Mesothelial cell of epicardium (in vitro differentiated cells): ENCODE data around the gene WASHC2A. TPM values are rescaled to one million over a fixed set of nuclear protein-coding genes. Genes with fewer than 3 reads are reported as not detected.
"Not testable (repeated sequence)": the region's sequence is repeated elsewhere in the genome, so short reads cannot be mapped to it uniquely, and the experiment has no call there.

Source experiments
- DNase-seq, 2 experiments: peaks; one replicate each; pipeline ENCODE4 v3.0.0; 2021; ENCODE audit warnings: low spot score in 2 of 2; ENCODE audit not compliant: unreplicated experiment in 2 of 2
- H3K27ac Mint-ChIP-seq: 2 replicates; pipeline ENCODE4 v1.8.0; 2021; ENCODE audit warnings: mixed read lengths
- H3K27me3 Mint-ChIP-seq: 2 replicates; pipeline ENCODE4 v1.8.0; 2021; ENCODE audit warnings: low read depth, mixed read lengths
- H3K36me3 Mint-ChIP-seq: 2 replicates; pipeline ENCODE4 v1.8.0; 2021; ENCODE audit warnings: mixed read lengths
- H3K4me1 Mint-ChIP-seq: 2 replicates; pipeline ENCODE4 v1.8.0; 2021; ENCODE audit warnings: mixed read lengths
- H3K4me3 Mint-ChIP-seq: 2 replicates; pipeline ENCODE4 v1.8.0; 2021; ENCODE audit warnings: mild to moderate bottlenecking, moderate library complexity, mixed read lengths
- H3K9me3 Mint-ChIP-seq: 2 replicates; pipeline ENCODE4 v1.8.0; 2021; ENCODE audit warnings: mixed read lengths
- total RNA-seq: library from RNA; stranded (reverse); gene quantifications from 3 replicates; pipeline ENCODE4 v1.2.1, GENCODE V29; 2021

WASHC2A gene
- total RNA-seq, 1 donor from 2014 or later = 35.4 TPM

GRCh38 chr10:50101747-50102146, 34.0 kb downstream of the WASHC2A start:
- H3K9me3 Mint-ChIP-seq, H3K27ac Mint-ChIP-seq, DNase-seq: not testable (repeated sequence)

GRCh38 chr10:50102267-50102666, 34.5 kb downstream of the WASHC2A start:
- DNase-seq, H3K27me3 Mint-ChIP-seq, H3K4me3 Mint-ChIP-seq, H3K27ac Mint-ChIP-seq, H3K4me1 Mint-ChIP-seq, H3K36me3 Mint-ChIP-seq, H3K9me3 Mint-ChIP-seq: not testable (repeated sequence)

More at GRCh38 chr10:50101747-50102146, 34.0 kb downstream of the WASHC2A start:
- not testable (repeated sequence) for H3K27me3 Mint-ChIP-seq, H3K4me1 Mint-ChIP-seq, H3K4me3 Mint-ChIP-seq, H3K36me3 Mint-ChIP-seq

GRCh38 chr10:50108999-50109698, 41.4 kb downstream of the WASHC2A start:
- H3K4me3 Mint-ChIP-seq, H3K4me1 Mint-ChIP-seq, DNase-seq, H3K27me3 Mint-ChIP-seq, H3K27ac Mint-ChIP-seq, H3K9me3 Mint-ChIP-seq: not testable (repeated sequence)
- H3K36me3 Mint-ChIP-seq = peaks cover 11% of the 10 kb centered on the region

- DNase-seq, H3K9me3 Mint-ChIP-seq, H3K4me1 Mint-ChIP-seq, H3K27ac Mint-ChIP-seq, H3K4me3 Mint-ChIP-seq, H3K27me3 Mint-ChIP-seq: not testable (repeated sequence)
- peaks cover 12% of the 10 kb centered on the region for H3K36me3 Mint-ChIP-seq
These were observed 44.8 kb downstream of the WASHC2A start for GRCh38 chr10:50112419-50113112.

- H3K4me3 Mint-ChIP-seq, H3K27ac Mint-ChIP-seq, DNase-seq, H3K4me1 Mint-ChIP-seq, H3K27me3 Mint-ChIP-seq, H3K9me3 Mint-ChIP-seq: not testable (repeated sequence)
- peaks cover 15% of the 10 kb centered on the region for H3K36me3 Mint-ChIP-seq
These were observed 59.0 kb downstream of the WASHC2A start for GRCh38 chr10:50126765-50127164.

GRCh38 chr10:50127770-50128292, 60.1 kb downstream of the WASHC2A start:
- peaks cover 15% of the 10 kb centered on the region for H3K36me3 Mint-ChIP-seq
- not testable (repeated sequence) for H3K9me3 Mint-ChIP-seq, H3K27me3 Mint-ChIP-seq, H3K4me1 Mint-ChIP-seq, H3K4me3 Mint-ChIP-seq, H3K27ac Mint-ChIP-seq, DNase-seq

GRCh38 chr10:50131245-50131965, 63.7 kb downstream of the WASHC2A start:
- not testable (repeated sequence) for DNase-seq, H3K9me3 Mint-ChIP-seq

GRCh38 chr10:50132322-50132721, 64.6 kb downstream of the WASHC2A start:
- H3K4me3 Mint-ChIP-seq, DNase-seq, H3K9me3 Mint-ChIP-seq, H3K4me1 Mint-ChIP-seq, H3K27me3 Mint-ChIP-seq, H3K27ac Mint-ChIP-seq: not testable (repeated sequence)
- peaks cover 18% of the 10 kb centered on the region for H3K36me3 Mint-ChIP-seq

More at GRCh38 chr10:50131245-50131965, 63.7 kb downstream of the WASHC2A start:
- not testable (repeated sequence) for H3K4me1 Mint-ChIP-seq, H3K27ac Mint-ChIP-seq, H3K27me3 Mint-ChIP-seq, H3K4me3 Mint-ChIP-seq
- H3K36me3 Mint-ChIP-seq = peaks cover 16% of the 10 kb centered on the region

- H3K9me3 Mint-ChIP-seq, H3K27ac Mint-ChIP-seq: not testable (repeated sequence)
- H3K36me3 Mint-ChIP-seq = peaks cover 18% of the 10 kb centered on the region
These were observed 65.1 kb downstream of the WASHC2A start for GRCh38 chr10:50132841-50133240.

GRCh38 chr10:50143512-50144174, 75.9 kb downstream of the WASHC2A start:
- H3K27ac Mint-ChIP-seq = not testable (repeated sequence)

More at GRCh38 chr10:50132841-50133240, 65.1 kb downstream of the WASHC2A start:
- not testable (repeated sequence) for H3K4me1 Mint-ChIP-seq, H3K27me3 Mint-ChIP-seq, H3K4me3 Mint-ChIP-seq, DNase-seq

GRCh38 chr10:50145575-50145974, 77.8 kb downstream of the WASHC2A start:
- not testable (repeated sequence) for H3K4me3 Mint-ChIP-seq, H3K36me3 Mint-ChIP-seq, H3K4me1 Mint-ChIP-seq, DNase-seq, H3K27ac Mint-ChIP-seq, H3K9me3 Mint-ChIP-seq
- H3K27me3 Mint-ChIP-seq = peaks cover 13% of the 10 kb centered on the region

More at GRCh38 chr10:50143512-50144174, 75.9 kb downstream of the WASHC2A start:
- not testable (repeated sequence) for H3K4me1 Mint-ChIP-seq, DNase-seq, H3K4me3 Mint-ChIP-seq, H3K9me3 Mint-ChIP-seq, H3K36me3 Mint-ChIP-seq
- peaks cover 15% of the 10 kb centered on the region for H3K27me3 Mint-ChIP-seq
